ENCODE measurements around the gene RNF166.

Gene RNF166

DNA sequence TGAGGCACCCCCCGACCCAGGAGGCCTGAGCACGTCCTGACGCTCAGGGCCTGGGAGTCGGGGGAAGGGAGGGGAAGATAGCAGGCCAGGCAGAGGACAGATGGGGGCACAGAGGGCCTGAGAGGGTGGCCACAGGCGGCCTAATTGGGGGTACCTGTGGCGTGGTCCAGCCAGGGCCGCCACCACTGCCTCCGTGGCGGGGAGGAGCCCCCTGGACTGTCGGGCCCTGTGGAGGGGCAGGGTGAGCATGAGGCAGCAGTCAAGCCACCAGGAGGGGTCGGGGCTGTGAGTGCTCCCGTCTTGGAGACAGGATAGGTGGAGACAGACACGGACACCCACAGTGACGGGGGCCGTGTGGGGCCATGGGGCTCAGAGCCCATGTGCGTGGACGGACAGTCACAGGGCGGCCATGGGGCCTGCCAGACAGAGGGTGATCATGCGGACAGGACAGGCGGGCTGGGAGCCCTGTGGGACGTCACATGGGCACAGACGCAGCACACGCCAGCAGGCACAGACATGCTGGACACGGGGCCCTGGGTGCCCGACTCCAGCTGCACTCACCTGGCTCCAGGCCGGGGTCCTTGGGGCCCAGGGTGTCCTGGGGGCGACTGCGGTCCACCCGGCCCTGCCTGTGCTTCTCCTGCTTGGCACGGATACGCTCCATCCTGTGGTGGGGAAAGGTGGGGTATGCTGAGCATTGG lies 18.8 kb upstream of the RNF166 start:
- in situ Hi-C loops (cut with MboI; ENCODE audit: low sequenced_read_pairs), result no loop called here

GRCh38 chr16:88723911-88724310 lies 17.7 kb upstream of the RNF166 start:
- in situ Hi-C loops (cut with MboI; ENCODE audit: low sequenced_read_pairs), result no loop called here

DNA sequence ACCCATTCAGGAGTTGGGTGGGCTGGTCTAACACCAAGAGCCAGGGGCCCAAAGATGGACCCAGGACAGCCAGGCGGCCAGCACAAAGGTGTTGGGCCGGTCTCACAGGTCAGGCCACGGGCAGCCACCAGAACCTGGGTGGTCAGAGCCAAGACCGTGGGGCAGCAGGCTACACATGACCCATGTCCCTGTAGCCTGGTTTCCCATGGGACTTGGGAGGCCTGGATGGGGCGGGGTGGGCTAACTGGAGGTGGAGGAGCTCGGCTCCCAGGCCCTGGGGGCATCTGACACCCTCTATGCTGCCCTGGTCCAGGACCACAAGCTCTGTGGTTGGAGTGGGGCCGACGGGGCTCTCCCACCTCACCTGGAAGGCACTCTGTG lies 17.3 kb upstream of the RNF166 start:
- in situ Hi-C loops (cut with MboI; ENCODE audit: low sequenced_read_pairs), result no loop called here

GRCh38 chr16:88722784-88723506 lies 16.7 kb upstream of the RNF166 start:
- in situ Hi-C loops (cut with MboI; ENCODE audit: low sequenced_read_pairs), result no loop called here

DNA sequence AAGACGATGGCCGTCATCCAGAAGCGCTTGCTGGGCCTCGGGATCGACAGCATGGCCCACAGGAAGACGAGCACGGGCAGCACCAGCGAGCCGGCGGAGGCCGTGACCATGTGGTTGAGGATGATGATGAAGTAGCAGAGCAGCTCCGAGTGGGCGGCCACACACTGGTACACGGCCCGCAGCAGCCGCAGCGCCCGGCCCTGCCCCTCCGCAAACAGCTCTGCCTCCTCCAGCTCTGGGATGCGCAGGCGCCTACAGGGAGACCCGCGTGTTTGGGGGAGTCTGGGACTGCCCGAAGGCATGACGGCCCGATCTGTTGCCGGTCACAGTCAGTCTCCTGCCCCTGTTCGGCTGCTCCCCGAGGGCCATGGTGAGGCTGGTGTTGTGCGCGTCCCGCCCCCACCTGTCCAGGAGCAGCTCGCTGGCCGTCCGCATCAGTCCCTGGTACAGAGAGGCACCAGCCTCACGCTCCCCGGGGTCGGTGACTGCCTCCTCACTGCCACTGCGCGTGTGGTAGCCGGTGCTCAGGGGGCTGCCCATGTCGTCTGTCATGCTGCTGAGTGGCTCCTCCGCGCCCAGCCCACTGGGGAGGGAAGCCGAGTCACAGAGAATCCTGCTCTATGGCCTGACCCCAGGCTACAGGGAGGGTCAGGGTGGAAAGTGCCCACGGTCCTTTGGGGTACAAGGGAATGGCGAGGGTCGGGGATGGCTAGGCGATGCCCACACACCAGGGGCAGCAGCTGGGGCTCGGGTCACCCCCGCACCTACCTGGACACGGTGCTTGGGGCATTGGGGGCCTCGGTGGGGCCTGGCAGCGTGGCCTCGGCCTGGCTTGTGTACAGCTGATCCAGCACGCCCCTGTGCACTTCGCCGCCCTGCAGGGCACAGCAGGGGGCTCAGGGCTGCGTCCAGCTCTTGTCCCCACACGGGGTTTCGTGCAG lies 15.9 kb upstream of the RNF166 start:
- in situ Hi-C loops (cut with MboI; ENCODE audit: low sequenced_read_pairs), result no loop called here

DNA sequence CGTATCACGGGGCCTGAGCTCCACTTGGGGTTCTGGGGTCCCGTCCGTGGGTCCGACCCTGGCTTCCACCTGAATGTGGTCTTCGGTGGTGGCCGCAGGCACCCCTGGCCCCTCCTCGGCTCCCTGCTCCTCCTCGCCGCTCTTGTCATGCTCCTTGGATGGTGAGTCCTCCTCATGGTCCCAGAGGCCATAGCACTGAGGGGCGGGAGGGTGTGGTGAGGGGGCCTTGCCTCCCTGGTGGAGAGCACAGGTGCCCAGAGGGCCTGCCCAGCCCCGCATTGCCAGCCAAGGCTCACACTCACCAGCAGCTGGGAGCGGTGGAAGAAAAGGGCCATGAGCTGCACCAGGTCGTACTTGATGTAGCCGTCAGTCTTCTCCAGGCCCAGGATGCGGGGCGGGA lies 15.0 kb upstream of the RNF166 start:
- in situ Hi-C loops (cut with MboI; ENCODE audit: low sequenced_read_pairs), result no loop called here

GRCh38 chr16:88720396-88720970 lies 14.3 kb upstream of the RNF166 start:
- in situ Hi-C loops (cut with MboI; ENCODE audit: low sequenced_read_pairs), result no loop called here

GRCh38 chr16:88719933-88720296 lies 13.7 kb upstream of the RNF166 start:
- in situ Hi-C loops (cut with MboI; ENCODE audit: low sequenced_read_pairs), result no loop called here

- in situ Hi-C loops (cut with MboI; ENCODE audit: low sequenced_read_pairs), result no loop called here
These were observed 13.2 kb upstream of the RNF166 start for GRCh38 chr16:88719267-88719932.

GRCh38 chr16:88718178-88718577 lies 12.0 kb upstream of the RNF166 start:
- in situ Hi-C loops (cut with MboI; ENCODE audit: low sequenced_read_pairs), result no loop called here

DNA sequence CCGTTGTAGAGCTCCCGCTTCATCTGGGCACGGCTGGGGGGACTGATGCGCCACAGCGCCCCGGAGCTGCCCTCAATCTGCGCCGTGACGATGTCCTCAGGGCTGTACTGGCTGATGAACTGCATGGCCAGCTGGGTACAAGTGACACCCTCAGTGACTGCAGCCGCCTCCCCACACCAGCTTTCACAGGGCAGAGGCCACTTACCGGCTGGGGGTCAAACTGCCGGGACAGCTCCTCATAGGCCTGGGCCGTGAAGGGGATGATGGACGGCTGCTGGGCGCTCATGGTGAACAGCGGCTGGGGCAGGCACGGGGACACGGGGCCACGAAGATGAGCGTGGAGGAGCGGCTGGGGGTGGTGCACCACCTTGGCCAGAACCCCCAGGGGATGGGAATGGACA lies 10.4 kb upstream of the RNF166 start:
- in situ Hi-C loops (cut with MboI; ENCODE audit: low sequenced_read_pairs), result no loop called here

GRCh38 chr16:88716201-88716600 lies 10.0 kb upstream of the RNF166 start:
- in situ Hi-C loops (cut with MboI; ENCODE audit: low sequenced_read_pairs), result no loop called here

DNA sequence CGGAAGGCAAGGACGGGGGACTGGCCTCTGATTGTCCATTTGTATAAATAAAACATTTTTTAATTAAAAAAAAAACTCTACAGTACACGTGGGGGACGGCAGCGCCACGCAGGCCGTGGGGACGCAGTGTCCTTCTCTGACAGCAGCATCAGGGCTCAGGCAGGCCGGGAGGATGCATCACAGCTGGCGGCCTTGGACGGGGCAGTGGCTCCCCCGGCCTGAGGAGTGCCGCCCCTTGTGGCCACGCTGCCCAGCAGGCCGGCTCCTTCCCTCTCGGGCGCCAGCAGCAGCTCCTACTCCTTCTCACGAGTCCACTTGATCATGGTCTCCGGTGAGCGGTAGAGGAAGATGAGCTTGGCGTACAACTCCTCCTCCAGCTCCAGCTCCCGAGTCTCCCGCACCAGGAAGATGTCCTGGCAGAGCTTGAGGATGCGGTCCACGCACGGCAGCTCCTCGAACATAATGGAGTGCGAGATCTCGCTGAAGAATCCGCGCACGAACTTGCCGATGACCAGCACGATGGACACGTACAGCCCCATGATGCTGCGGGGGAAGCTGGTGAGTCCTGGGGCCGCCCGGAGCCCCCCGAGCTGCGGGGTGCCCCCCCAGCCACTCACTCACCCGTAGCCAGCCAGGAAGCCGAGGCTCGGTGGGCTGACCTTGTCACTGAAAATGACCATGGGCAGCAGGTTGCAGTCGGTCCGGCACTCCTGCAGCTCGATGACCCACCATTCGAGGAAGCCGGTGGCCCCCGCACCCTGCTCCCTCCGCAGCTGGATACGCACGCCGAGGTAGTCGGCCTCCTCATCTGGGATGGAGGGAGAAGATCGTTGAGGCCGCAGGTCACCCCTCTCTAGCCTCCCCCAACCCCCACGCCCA lies 9.3 kb upstream of the RNF166 start:
- in situ Hi-C loops (cut with MboI; ENCODE audit: low sequenced_read_pairs), result no loop called here

DNA sequence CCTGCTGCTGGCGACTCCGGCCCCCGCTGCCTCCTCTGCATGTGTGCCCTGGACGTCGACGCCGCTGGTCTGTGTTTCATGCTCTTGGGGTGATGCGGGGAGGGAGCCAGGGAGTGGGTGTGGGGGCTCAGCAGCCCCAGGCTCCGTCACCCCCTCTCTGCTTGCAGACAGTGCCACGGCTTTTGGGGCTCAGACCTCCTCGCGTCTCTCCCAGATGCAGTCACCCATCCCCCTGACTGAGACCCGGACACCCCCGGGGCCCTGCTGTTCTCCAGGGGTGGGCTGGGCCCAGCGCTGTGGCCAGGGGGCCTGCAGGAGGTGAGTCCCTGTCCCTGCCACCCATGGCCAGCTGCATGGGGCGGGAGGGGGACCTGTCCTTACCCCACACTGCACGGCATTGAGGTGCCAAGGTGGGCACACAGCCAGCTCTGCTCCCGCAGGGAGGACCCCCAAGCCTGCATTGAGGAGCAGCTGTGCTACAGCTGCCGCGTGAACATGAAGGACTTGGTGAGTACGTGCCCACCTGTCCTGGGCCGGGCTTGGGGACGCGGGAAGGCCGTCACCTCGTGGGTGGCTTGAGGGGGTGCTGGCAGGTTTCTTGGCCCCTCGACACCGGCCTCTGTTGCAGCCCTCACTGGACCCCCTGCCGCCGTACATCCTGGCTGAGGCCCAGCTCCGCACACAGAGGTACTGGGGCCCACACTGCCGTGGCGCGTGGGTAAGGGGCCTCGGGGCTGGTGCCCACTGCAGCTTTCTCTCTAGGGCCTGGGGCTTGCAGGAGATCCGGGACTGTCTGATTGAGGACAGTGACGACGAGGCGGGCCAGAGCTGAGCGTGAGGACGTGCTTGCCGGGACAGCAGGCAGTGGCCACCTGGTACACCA lies 8.5 kb upstream of the RNF166 start:
- in situ Hi-C loops (cut with MboI; ENCODE audit: low sequenced_read_pairs), result no loop called here

GRCh38 chr16:88713568-88714419 lies 7.6 kb upstream of the RNF166 start:
- in situ Hi-C loops (cut with MboI; ENCODE audit: low sequenced_read_pairs), result no loop called here

DNA sequence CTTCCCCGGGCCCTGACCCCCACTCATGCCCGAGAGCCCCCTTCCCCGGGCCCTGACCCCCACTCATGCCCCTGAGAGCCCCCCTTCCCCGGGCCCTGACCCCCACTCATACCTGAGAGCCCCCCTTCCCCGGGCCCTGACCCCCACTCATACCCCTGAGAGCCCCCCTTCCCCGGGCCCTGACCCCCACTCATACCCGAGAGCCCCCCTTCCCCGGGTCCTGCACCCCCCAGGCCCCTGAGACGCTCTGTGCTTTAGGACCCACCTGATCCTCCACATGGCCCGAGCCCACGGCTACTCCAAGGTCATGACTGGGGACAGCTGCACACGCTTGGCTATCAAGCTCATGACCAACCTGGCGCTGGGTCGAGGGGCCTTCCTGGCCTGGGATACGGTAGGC lies 6.8 kb upstream of the RNF166 start:
- in situ Hi-C loops (cut with MboI; ENCODE audit: low sequenced_read_pairs), result no loop called here

GRCh38 chr16:88712362-88712979 lies 6.3 kb upstream of the RNF166 start:
- in situ Hi-C loops (cut with MboI; ENCODE audit: low sequenced_read_pairs), result no loop called here

Measured in HL-60/S4 treated with phorbol 12-myristate 13-acetate at 8.2 ng/mL for 4 days and 3 days (cell line).